OCI-LY3 (cell line): ENCODE data around the gene SELE.

ENCODE experiments used
- H2AFZ ChIP-seq: fragments of 200-600, 300-600 bp; shearing (Covaris generic); 2 replicates; pipeline ENCODE4 v1.6.0; 2014; ENCODE audit warnings: antibody characterized with exemption, low read depth, low read length
- H3K27ac ChIP-seq: fragments of 200-600, 300-600 bp; sonication (generic); 2 replicates; pipeline ENCODE4 v1.5.1; 2014; ENCODE audit warnings: mild to moderate bottlenecking, low read length, moderate library complexity, mixed read lengths
- H3K27me3 ChIP-seq: fragments of 200-600, 300-600 bp; sonication (generic); 2 replicates; pipeline ENCODE4 v1.6.1; 2014; ENCODE audit warnings: low read depth, low read length, mixed read lengths
- H3K36me3 ChIP-seq: fragments of 200-600, 300-600 bp; sonication (generic); replicated peaks from 2 replicates; pipeline ENCODE3; 2014; ENCODE audit warnings: low read depth, low read length, mixed read lengths
- H3K4me1 ChIP-seq: fragments of 300-600, 200-600 bp; sonication (generic); 2 replicates; pipeline ENCODE4 v1.6.1; 2014; ENCODE audit warnings: low read length, mixed read lengths
- H3K4me2 ChIP-seq: fragments of 200-600, 300-600 bp; sonication (generic); 2 replicates; pipeline ENCODE4 v1.6.1; 2014; ENCODE audit warnings: low read length, mixed read lengths
- H3K4me3 ChIP-seq: fragments of 300-600, 200-600 bp; sonication (generic); 2 replicates; pipeline ENCODE4 v1.5.1; 2014; ENCODE audit warnings: antibody characterized with exemption, mild to moderate bottlenecking, low read length, moderate library complexity
- H3K79me2 ChIP-seq: fragments of 300-600, 200-600 bp; shearing (Covaris generic); 2 replicates; pipeline ENCODE4 v1.6.1; 2014; ENCODE audit warnings: mild to moderate bottlenecking, low read length, mixed read lengths
- H3K9ac ChIP-seq: fragments of 300-600, 200-600 bp; shearing (Covaris generic); 2 replicates; pipeline ENCODE4 v1.6.0; 2014; ENCODE audit warnings: mild to moderate bottlenecking, low read length, moderate library complexity
- H3K9me3 ChIP-seq: fragments of 200-600, 300-600 bp; shearing (Covaris generic); 2 replicates; pipeline ENCODE4 v1.6.1; 2014; ENCODE audit warnings: low read length, mixed read lengths; ENCODE audit not compliant: insufficient read depth
- H4K20me1 ChIP-seq: fragments of 200-600, 300-600 bp; sonication (generic); 2 replicates; pipeline ENCODE4 v1.6.1; 2016; ENCODE audit warnings: low read length, mixed read lengths; ENCODE audit not compliant: insufficient read depth
- CTCF ChIP-seq: fragments of 200-600, 300-600 bp; sonication (generic); IDR thresholded peaks from 2 replicates; pipeline ENCODE4 v1.5.1; 2014; ENCODE audit warnings: antibody characterized with exemption, low read length, low read depth
- EZH2phosphoT487 ChIP-seq: fragments of 200-600 bp; shearing (Covaris generic); IDR thresholded peaks from 2 replicates; pipeline ENCODE4 v1.6.1; 2018; ENCODE audit warnings: antibody characterized with exemption, mixed run types, low read depth

Gene SELE

GRCh38 chr1:169712309-169712631 lies 21.6 kb downstream of the SELE start:
- H3K4me3 ChIP-seq = peak overlapping the region; percentile 80
- H3K27ac ChIP-seq = peak overlapping the region; percentile 98
- peak overlapping the region; percentile 97 for H3K9ac ChIP-seq
- no peak overlapping the region for H2AFZ ChIP-seq
- H3K36me3 ChIP-seq = peaks cover 32% of the 10 kb centered on the region
- no peaks in the 10 kb centered on the region for H4K20me1 ChIP-seq
- peaks cover 39% of the 10 kb centered on the region for H3K79me2 ChIP-seq
- H3K4me2 ChIP-seq = peak overlapping the region; percentile 98
- no peaks in the 10 kb centered on the region for H3K27me3 ChIP-seq
- H3K4me1 ChIP-seq = peaks cover 33% of the 10 kb centered on the region
- no peak for TF ChIP-seq CTCF
- no peak for TF ChIP-seq EZH2phosphoT487
- no peaks in the 10 kb centered on the region for H3K9me3 ChIP-seq

- H2AFZ ChIP-seq = peak within 1 kb of the TSS; percentile 63; the same call in 1 of the 2 replicates
- H3K9ac ChIP-seq = peak within 1 kb of the TSS; percentile 97
- no peaks in the 10 kb centered on the region for H4K20me1 ChIP-seq
- H3K27me3 ChIP-seq = no peaks in the 10 kb centered on the region
- H3K36me3 ChIP-seq = peaks cover 38% of the 10 kb centered on the region
- H3K4me2 ChIP-seq = peak within 1 kb of the TSS; percentile 98
- peak within 1 kb of the TSS; percentile 80 for H3K4me3 ChIP-seq
- peak within 1 kb of the TSS; percentile 98 for H3K27ac ChIP-seq
- H3K9me3 ChIP-seq = no peaks in the 10 kb centered on the region
- peaks cover 45% of the 10 kb centered on the region for H3K79me2 ChIP-seq
- TF ChIP-seq EZH2phosphoT487 = no peak
- TF ChIP-seq CTCF = peak; percentile 90
- peaks cover 39% of the 10 kb centered on the region for H3K4me1 ChIP-seq
Measured at GRCh38 chr1:169711469-169712308, 22.2 kb downstream of the SELE start, which contains the start of gene SELL. SELL (minus strand) TSS chr1:169711620; CDS start chr1:169711498, 122 bp downstream.

GRCh38 chr1:169708647-169709046 lies 25.2 kb downstream of the SELE start:
- Histone ChIP-seq H3K27me3 (no peaks in the 10 kb centered on the region), H3K4me2 (peak overlapping the region; percentile 98), H2AFZ (no peak overlapping the region)

More at GRCh38 chr1:169708647-169709046, 25.2 kb downstream of the SELE start:
- no peaks in the 10 kb centered on the region for H3K9me3 ChIP-seq
- H3K4me3 ChIP-seq = peak overlapping the region; percentile 80
- no peaks in the 10 kb centered on the region for H4K20me1 ChIP-seq
- TF ChIP-seq EZH2phosphoT487 = no peak
- TF ChIP-seq CTCF = no peak
- peaks cover 69% of the 10 kb centered on the region for H3K4me1 ChIP-seq
- peaks cover 69% of the 10 kb centered on the region for H3K36me3 ChIP-seq
- peak overlapping the region; percentile 97 for H3K9ac ChIP-seq
- peak overlapping the region; percentile 98 for H3K27ac ChIP-seq
- peaks cover 75% of the 10 kb centered on the region for H3K79me2 ChIP-seq
